Uterus (tissue), 2 donors: ENCODE results near the gene DRAM2.

Source experiments
- POLR2A ChIP-seq, 2 donors: fragments of 450-650 bp; IDR thresholded peaks; one replicate each; pipeline ENCODE4 v1.6.1; 2016; ENCODE audit warnings: antibody characterized with exemption in 2 of 2, mild to moderate bottlenecking in 1 of 2, moderate library complexity in 1 of 2
- TF ChIP-seq, protein P1 (sequence below), 4 experiments: fragments of 200-600 bp in 2 of 4; fragments of 450-650 bp in 2 of 4; sonication (generic) in 2 of 4; IDR thresholded peaks; one replicate each; pipeline ENCODE4 v1.5.1; 2016 to 2019; ENCODE audit warnings: antibody characterized with exemption in 4 of 4, mild to moderate bottlenecking in 2 of 4, moderate library complexity in 1 of 4

DNA sequence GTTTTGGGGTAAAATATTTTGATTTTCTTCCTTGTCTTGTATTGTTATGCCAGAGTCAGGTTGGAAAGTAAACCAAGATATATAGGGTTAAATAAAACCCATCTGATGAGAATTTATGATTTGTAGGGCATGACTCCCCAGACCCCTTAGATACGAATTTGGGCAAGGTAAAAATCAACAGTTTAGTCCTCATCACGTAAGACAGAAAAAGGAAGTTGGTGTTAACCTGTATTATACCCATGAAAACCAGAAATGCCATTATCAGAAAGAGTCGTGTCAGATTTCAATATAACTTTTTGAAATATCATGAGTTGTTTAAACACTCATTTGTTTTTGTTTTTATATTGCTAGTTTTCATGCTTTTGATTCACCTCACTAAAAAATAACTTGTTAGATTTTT is 11.9 kb upstream of the DRAM2 start:
- TF ChIP-seq, protein P1, sequence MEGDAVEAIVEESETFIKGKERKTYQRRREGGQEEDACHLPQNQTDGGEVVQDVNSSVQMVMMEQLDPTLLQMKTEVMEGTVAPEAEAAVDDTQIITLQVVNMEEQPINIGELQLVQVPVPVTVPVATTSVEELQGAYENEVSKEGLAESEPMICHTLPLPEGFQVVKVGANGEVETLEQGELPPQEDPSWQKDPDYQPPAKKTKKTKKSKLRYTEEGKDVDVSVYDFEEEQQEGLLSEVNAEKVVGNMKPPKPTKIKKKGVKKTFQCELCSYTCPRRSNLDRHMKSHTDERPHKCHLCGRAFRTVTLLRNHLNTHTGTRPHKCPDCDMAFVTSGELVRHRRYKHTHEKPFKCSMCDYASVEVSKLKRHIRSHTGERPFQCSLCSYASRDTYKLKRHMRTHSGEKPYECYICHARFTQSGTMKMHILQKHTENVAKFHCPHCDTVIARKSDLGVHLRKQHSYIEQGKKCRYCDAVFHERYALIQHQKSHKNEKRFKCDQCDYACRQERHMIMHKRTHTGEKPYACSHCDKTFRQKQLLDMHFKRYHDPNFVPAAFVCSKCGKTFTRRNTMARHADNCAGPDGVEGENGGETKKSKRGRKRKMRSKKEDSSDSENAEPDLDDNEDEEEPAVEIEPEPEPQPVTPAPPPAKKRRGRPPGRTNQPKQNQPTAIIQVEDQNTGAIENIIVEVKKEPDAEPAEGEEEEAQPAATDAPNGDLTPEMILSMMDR (IDR thresholded peaks at IDR 0.05), result no peak
- no peak for TF ChIP-seq POLR2A (IDR thresholded peaks at IDR 0.05)
